IMR-90 (cell line): ENCODE measurements around the gene FXYD6. TPM values are rescaled to one million over a fixed set of nuclear protein-coding genes. Genes with fewer than 3 reads are reported as not detected.

Source experiments
- ATAC-seq: fragments of 200-7000 bp; cut with Tn5 transposase; 2 replicates; pipeline ENCODE4 v1.9.1; 2020; ENCODE audit warnings: low read depth, mild to moderate bottlenecking, moderate library complexity
- BruUV-seq: library from RNA; stranded (reverse); fragments of 400-500 nt; replicated peaks from 2 replicates; lab custom pipeline; 2021; lab: Mats Ljungman, UMichigan
- CTCF ChIA-PET: fragments of 300-600 bp; formaldehyde crosslinking; extraction: SDS; loops from one replicate; lab custom pipeline; 2021; ENCODE audit warnings: antibody characterized with exemption; lab: Yijun Ruan, JAX
- POLR2A ChIA-PET: fragments of 300-600 bp; sonication (Branson Sonifier 250); formaldehyde crosslinking; loops from one replicate; lab custom pipeline; 2022; ENCODE audit warnings: antibody characterized with exemption; ENCODE audit not compliant: unreplicated experiment; lab: Charles Lee
- DNase-seq: peaks from one replicate; pipeline ENCODE4 v3.0.0; 2013
- H2AFZ ChIP-seq: replicated peaks from 2 replicates; pipeline ENCODE3; 2013; ENCODE audit warnings: low read length, mild to moderate bottlenecking; ENCODE audit not compliant: poor library complexity
- H2AK5ac ChIP-seq: 2 replicates; pipeline ENCODE4 v1.6.1; 2013; ENCODE audit warnings: low read depth, low read length, inconsistent platforms
- H2AK9ac ChIP-seq: replicated peaks from 2 replicates; pipeline ENCODE3; 2013; ENCODE audit warnings: mild to moderate bottlenecking, low read depth, low read length, moderate library complexity; ENCODE audit not compliant: poor library complexity
- H2BK120ac ChIP-seq: 2 replicates; pipeline ENCODE4 v1.6.1; 2013; ENCODE audit warnings: low read depth, low read length, inconsistent platforms
- H2BK15ac ChIP-seq: 3 replicates; pipeline ENCODE4 v1.6.1; 2013; ENCODE audit warnings: low read depth, low read length, inconsistent platforms
- H2BK20ac ChIP-seq: 2 replicates; pipeline ENCODE4 v1.6.1; 2013; ENCODE audit warnings: low read depth, mild to moderate bottlenecking, inconsistent platforms, low read length, moderate library complexity
- H2BK5ac ChIP-seq: 2 replicates; pipeline ENCODE4 v1.6.1; 2013; ENCODE audit warnings: mild to moderate bottlenecking, low read depth, low read length, inconsistent platforms; ENCODE audit not compliant: poor library complexity, severe bottlenecking
- H3K14ac ChIP-seq: replicated peaks from 2 replicates; pipeline ENCODE4 v1.6.1; 2013; ENCODE audit warnings: low read depth, low read length, inconsistent platforms
- H3K18ac ChIP-seq: 2 replicates; pipeline ENCODE4 v1.6.1; 2013; ENCODE audit warnings: low read depth, low read length, control low read depth
- H3K23ac ChIP-seq: 2 replicates; pipeline ENCODE4 v1.6.1; 2013; ENCODE audit warnings: low read depth, low read length, inconsistent platforms
- H3K27ac ChIP-seq: 2 replicates; pipeline ENCODE4 v1.5.1; 2013; ENCODE audit warnings: mild to moderate bottlenecking, control low read depth, low read length; ENCODE audit not compliant: insufficient read depth
- H3K27me3 ChIP-seq: 2 replicates; pipeline ENCODE4 v1.6.1; 2013; ENCODE audit warnings: low read length; ENCODE audit not compliant: control insufficient read depth, insufficient read depth
- H3K36me3 ChIP-seq: 2 replicates; pipeline ENCODE4 v1.6.1; 2013; ENCODE audit warnings: low read length, mixed read lengths; ENCODE audit not compliant: control insufficient read depth, insufficient read depth
- H3K4ac ChIP-seq: 2 replicates; pipeline ENCODE4 v1.6.1; 2013; ENCODE audit warnings: low read depth, low read length, inconsistent platforms
- H3K4me1 ChIP-seq: 2 replicates; pipeline ENCODE4 v1.6.1; 2013; ENCODE audit warnings: low read length, mixed read lengths; ENCODE audit not compliant: control insufficient read depth, insufficient read depth
- H3K4me2 ChIP-seq: 2 replicates; pipeline ENCODE4 v1.6.1; 2013; ENCODE audit warnings: low read depth, mild to moderate bottlenecking, control low read depth, low read length, moderate library complexity
- H3K4me3 ChIP-seq: 2 replicates; pipeline ENCODE4 v1.5.1; 2013; ENCODE audit warnings: low read depth, mild to moderate bottlenecking, control low read depth, low read length, moderate library complexity; ENCODE audit not compliant: insufficient read depth
- H3K56ac ChIP-seq: 2 replicates; pipeline ENCODE4 v1.6.1; 2013; ENCODE audit warnings: low read length, inconsistent platforms; ENCODE audit not compliant: insufficient read depth; ENCODE audit errors: extremely low read depth
- H3K79me1 ChIP-seq, 2 experiments: 2 replicates each; pipeline ENCODE4 v1.6.1; 2013; ENCODE audit warnings: low read length in 2 of 2, inconsistent platforms in 1 of 2, low read depth in 1 of 2
- H3K9ac ChIP-seq: 2 replicates; pipeline ENCODE4 v1.6.1; 2013; ENCODE audit warnings: low read depth, low read length, control low read depth
- H3K9me1 ChIP-seq: 2 replicates; pipeline ENCODE4 v1.6.1; 2013; ENCODE audit warnings: low read length, inconsistent platforms; ENCODE audit not compliant: insufficient read depth
- H3K9me3 ChIP-seq: 2 replicates; pipeline ENCODE4 v1.6.1; 2013; ENCODE audit warnings: low read length; ENCODE audit not compliant: control insufficient read depth, insufficient read depth
- H4K20me1 ChIP-seq: 2 replicates; pipeline ENCODE4 v1.6.1; 2013; ENCODE audit warnings: low read length, inconsistent platforms; ENCODE audit not compliant: insufficient read depth
- H4K5ac ChIP-seq: 2 replicates; pipeline ENCODE4 v1.6.1; 2013; ENCODE audit warnings: mild to moderate bottlenecking, low read depth, low read length, control low read depth
- H4K8ac ChIP-seq, 2 experiments: 2 replicates each; pipeline ENCODE4 v1.6.1; 2013; ENCODE audit warnings: low read depth in 2 of 2, low read length in 2 of 2, control low read depth in 1 of 2, inconsistent platforms in 1 of 2
- H4K91ac ChIP-seq: 2 replicates; pipeline ENCODE4 v1.6.1; 2013; ENCODE audit warnings: low read depth, low read length, inconsistent platforms; ENCODE audit not compliant: insufficient read depth
- CEBPB ChIP-seq: IDR thresholded peaks from 2 replicates; pipeline ENCODE4 v1.6.1; 2012; ENCODE audit warnings: low read depth, low read length, improper control_type of control experiment
- CHD1 ChIP-seq: IDR thresholded peaks from 2 replicates; pipeline ENCODE4 v1.6.1; 2012; ENCODE audit warnings: low read depth, low read length, improper control_type of control experiment
- ELK1 ChIP-seq: fragments of 150-350 bp; IDR thresholded peaks from 2 replicates; pipeline ENCODE4 v1.6.1; 2016; ENCODE audit warnings: low read depth, mild to moderate bottlenecking, low read length, moderate library complexity, borderline replicate concordance
- FOS ChIP-seq: fragments of 150-350 bp; IDR thresholded peaks from 2 replicates; pipeline ENCODE4 v1.6.1; 2016; ENCODE audit warnings: low read depth, low read length
- MAFK ChIP-seq: IDR thresholded peaks from 2 replicates; pipeline ENCODE4 v1.6.1; 2012; ENCODE audit warnings: low read depth, low read length, improper control_type of control experiment
- RCOR1 ChIP-seq: IDR thresholded peaks from 2 replicates; pipeline ENCODE4 v1.6.1; 2012; ENCODE audit warnings: mild to moderate bottlenecking, low read length, improper control_type of control experiment; ENCODE audit not compliant: insufficient replicate concordance
- RFX5 ChIP-seq: IDR thresholded peaks from 2 replicates; pipeline ENCODE4 v1.8.0; 2012; ENCODE audit warnings: low read depth, mild to moderate bottlenecking, low read length, moderate library complexity
- WGBS, 2 experiments: methylation state at CpG; one replicate each; pipeline versions ENCODE4 v1.1.5 to v1.1.7; 2013; ENCODE audit warnings: missing lambda C conversion rate in 2 of 2; ENCODE audit not compliant: insufficient read length in 1 of 2; ENCODE audit errors: extremely low coverage in 2 of 2; 5-methylcytosine and 5-hydroxymethylcytosine counted together
- dilution Hi-C: fragments of 300-500 bp; cut with HindIII; formaldehyde crosslinking; loops from one replicate; pipeline ENCODE4 v1.14.3; 2018; ENCODE audit warnings: low sequenced_read_pairs; ENCODE audit not compliant: unreplicated experiment
- in situ Hi-C: fragments of 300-500 bp; cut with MboI; formaldehyde crosslinking; loops from 3 replicates; pipeline ENCODE4 v1.14.3; 2019; ENCODE audit warnings: low sequenced_read_pairs, inconsistent platforms, mixed read lengths
- intact Hi-C: fragments of 100-400 bp; cut with micrococcal nuclease; formaldehyde crosslinking; loops from 2 replicates; pipeline ENCODE4 v1.10.0; 2022
- polyA plus RNA-seq, 3 experiments: library from polyadenylated mRNA; depleted of rRNA; stranded (reverse); fragments of >200 nt; gene quantifications; 2 replicates each; pipeline ENCODE4 v1.2.3, GENCODE V29; 2012; ENCODE audit warnings: low replicate concordance in 1 of 3
- total RNA-seq: library from RNA; depleted of rRNA; stranded (reverse); fragments of >200 nt; gene quantifications from 2 replicates; pipeline ENCODE4 v1.2.3, GENCODE V29; 2012
- TF ChIP-seq, protein P1 (sequence below): conservative IDR thresholded peaks from 2 replicates; pipeline ENCODE4 v1.5.1; 2012; ENCODE audit warnings: mild to moderate bottlenecking, low read depth, low read length, improper control_type of control experiment

Gene FXYD6
- total and polyA plus RNA-seq, 2 of the 4 experiments (the other 2 are of a cell fraction) = 0.32 TPM; not detected in 1

GRCh38 chr11:117872420-117872961 is 4.0 kb downstream of the FXYD6 start:
- BruUV-seq = no TSS peak
- in situ Hi-C loops (no loop called here), intact Hi-C loops (no loop called here), dilution Hi-C loops (no loop called here)
- no peaks in the 10 kb centered on the region for H3K9me1 ChIP-seq
- H3K4me1 ChIP-seq = no peaks in the 10 kb centered on the region
- H3K4ac ChIP-seq = no peak overlapping the region
- no peak overlapping the region for H2BK120ac ChIP-seq
- CTCF ChIA-PET = no interaction called here
- H3K9me3 ChIP-seq = no peaks in the 10 kb centered on the region
- ATAC-seq (no peak), DNase-seq (no peak)
- H4K5ac ChIP-seq = no peak overlapping the region
- no peak overlapping the region for H3K56ac ChIP-seq
- H2AK9ac ChIP-seq = no peak overlapping the region
- peaks cover 51% of the 10 kb centered on the region for H3K27me3 ChIP-seq
- H3K4me3 ChIP-seq = no peak overlapping the region
- H3K9ac ChIP-seq = no peak overlapping the region
- no peak overlapping the region for H2BK5ac ChIP-seq
- H3K36me3 ChIP-seq = no peaks in the 10 kb centered on the region
- H2AK5ac ChIP-seq = no peak overlapping the region
- H3K23ac ChIP-seq = no peak overlapping the region
- no peak overlapping the region for H4K91ac ChIP-seq
- H3K18ac ChIP-seq = no peak overlapping the region
- WGBS, 2 experiments = 25% methylated on average over 9 of the region's 12 CpGs; no CpG with 5 or more reads in 1 of the 2 experiments
- no peak overlapping the region for H2BK20ac ChIP-seq
- no peak overlapping the region for H3K27ac ChIP-seq
- TF ChIP-seq FOS (no peak), RCOR1 (no peak), MAFK (no peak), CHD1 (no peak), CEBPB (no peak), ELK1 (no peak), RFX5 (no peak)
- TF ChIP-seq, protein P1, sequence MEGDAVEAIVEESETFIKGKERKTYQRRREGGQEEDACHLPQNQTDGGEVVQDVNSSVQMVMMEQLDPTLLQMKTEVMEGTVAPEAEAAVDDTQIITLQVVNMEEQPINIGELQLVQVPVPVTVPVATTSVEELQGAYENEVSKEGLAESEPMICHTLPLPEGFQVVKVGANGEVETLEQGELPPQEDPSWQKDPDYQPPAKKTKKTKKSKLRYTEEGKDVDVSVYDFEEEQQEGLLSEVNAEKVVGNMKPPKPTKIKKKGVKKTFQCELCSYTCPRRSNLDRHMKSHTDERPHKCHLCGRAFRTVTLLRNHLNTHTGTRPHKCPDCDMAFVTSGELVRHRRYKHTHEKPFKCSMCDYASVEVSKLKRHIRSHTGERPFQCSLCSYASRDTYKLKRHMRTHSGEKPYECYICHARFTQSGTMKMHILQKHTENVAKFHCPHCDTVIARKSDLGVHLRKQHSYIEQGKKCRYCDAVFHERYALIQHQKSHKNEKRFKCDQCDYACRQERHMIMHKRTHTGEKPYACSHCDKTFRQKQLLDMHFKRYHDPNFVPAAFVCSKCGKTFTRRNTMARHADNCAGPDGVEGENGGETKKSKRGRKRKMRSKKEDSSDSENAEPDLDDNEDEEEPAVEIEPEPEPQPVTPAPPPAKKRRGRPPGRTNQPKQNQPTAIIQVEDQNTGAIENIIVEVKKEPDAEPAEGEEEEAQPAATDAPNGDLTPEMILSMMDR = no peak
- no peaks in the 10 kb centered on the region for H3K79me1 ChIP-seq
- no peak overlapping the region for H3K4me2 ChIP-seq
- no peak overlapping the region for H2AFZ ChIP-seq
- H4K8ac ChIP-seq = no peak overlapping the region
- POLR2A ChIA-PET = no interaction called here
- H3K14ac ChIP-seq = no peak overlapping the region
- H2BK15ac ChIP-seq = no peak overlapping the region
- H4K20me1 ChIP-seq = no peaks in the 10 kb centered on the region
